Measurements from ENCODE around the gene CASK.

GRCh38 chrX:41708486-41708885, 214.9 kb downstream of the CASK start:
- TF ChIP-seq CTCF (IDR thresholded peaks at IDR 0.05; ENCODE audit: low read depth, low read length, poor library complexity, severe bottlenecking) (no peak), EZH2phosphoT487 (IDR thresholded peaks at IDR 0.05; ENCODE audit: borderline replicate concordance, low read length) (no peak)
